Middle frontal gyrus (tissue), 1 donor: ENCODE data around the gene CCDC191.

Experiments used
- DNase-seq: peaks from one replicate; pipeline ENCODE4 v3.0.0-alpha.2; 2015; ENCODE audit warnings: low spot score; ENCODE audit errors: extremely low spot score

CCDC191 gene

GRCh38 chr3:114060906-114061655 is 4.8 kb upstream of the CCDC191 start:
- DNase-seq: no peak

- DNase-seq: no peak
Measured at GRCh38 chr3:114058646-114059045, 2.3 kb upstream of the CCDC191 start.

- DNase-seq: no peak
Measured at GRCh38 chr3:114057011-114057347, 653 bp upstream of the CCDC191 start.

DNA sequence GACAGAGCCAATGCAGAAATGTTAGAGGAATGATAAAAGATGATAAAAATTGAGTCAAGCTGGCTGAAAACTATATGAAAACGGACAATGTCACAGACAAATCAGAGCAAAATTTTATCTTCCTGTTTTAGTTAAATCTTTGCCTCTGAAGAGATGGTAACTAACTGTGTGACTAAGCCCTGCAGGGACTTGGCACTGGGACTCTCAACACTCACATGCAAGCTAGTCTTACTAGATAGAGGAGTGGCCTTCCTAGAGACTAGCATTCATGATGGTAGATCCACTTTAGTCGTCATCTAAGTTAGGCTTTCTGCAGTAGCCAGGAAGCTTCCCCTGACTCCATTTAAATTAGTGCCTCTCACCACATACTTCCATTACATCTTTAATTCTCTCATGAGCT is 4.1 kb downstream of the CCDC191 start:
- no peak for DNase-seq

DNA sequence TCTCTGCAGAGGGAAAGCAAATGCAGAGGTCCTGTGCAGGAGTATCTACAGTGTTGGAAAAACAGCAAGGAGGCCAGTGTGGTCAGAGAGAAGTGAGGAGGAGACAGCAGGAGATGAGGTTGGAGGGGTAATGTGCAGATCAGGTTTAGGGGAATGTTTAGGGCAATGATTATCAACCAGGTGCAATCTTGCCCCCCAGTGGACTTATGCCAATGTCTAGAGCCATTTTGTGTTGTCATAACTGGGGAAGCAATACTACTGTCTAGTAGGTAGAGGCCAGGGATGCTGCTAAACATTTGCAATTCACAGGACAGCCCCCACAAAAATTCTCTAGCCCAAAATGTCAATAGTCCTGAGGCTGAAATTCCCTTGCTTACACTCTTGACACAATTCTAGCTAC is 13.1 kb downstream of the CCDC191 start:
- DNase-seq: no peak

DNA sequence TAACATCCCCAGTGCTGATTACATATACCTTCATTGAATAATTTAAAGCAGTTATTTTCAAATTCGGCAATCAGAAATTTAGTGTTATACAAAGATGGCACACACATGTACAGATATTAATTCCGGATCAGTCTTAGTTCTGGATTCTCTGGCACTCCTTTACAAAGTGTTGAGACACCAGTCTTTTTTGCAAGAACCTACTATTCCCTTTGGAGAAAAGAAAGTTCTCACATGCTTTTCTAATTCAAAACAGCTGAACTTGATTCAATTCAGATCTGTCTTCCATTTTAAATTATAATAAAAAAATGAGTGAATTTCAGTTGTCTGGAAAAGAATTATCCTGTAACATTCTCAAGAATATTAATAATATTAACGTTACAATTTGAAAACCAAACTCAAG is 20.4 kb downstream of the CCDC191 start:
- no peak for DNase-seq

DNA sequence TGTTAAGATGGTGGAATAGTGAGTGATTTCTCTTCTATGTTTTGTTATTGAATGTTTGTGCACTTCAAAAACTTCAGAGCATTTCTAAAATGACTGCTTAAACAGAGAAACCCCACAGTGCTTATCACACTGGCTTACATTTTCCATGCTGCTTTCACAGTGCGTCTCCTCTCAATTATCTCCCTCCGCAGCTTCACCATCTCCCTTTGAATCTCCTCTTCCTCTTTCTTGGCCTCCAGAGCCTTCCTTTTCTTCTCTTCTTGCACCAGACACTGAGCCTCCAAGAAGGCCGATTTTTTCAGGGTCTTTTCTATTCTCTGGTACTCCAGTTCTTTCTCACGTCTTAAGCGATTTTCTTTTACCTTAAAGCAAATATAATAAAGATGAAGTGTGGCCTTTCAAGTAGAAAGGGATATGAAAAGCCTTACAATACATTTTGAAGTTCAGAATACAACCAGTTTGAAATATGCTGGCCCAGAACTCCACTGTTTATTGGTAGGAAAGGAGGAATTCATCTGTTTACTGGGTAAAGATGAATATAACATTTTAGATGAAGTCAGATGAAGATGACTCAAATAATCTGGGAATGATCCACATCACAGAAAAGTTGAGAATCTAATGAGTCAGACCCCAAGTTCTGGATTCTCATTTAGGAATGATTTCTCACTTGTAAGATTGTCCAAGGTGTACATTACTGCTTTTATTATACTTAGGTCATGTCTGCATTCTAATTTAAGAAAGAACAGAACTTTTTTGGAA is 21.4 kb downstream of the CCDC191 start:
- no peak for DNase-seq

- DNase-seq: no peak
Measured at GRCh38 chr3:114034211-114034610, 22.1 kb downstream of the CCDC191 start.

- DNase-seq: no peak
Measured at GRCh38 chr3:114033721-114034120, 22.6 kb downstream of the CCDC191 start.

DNA sequence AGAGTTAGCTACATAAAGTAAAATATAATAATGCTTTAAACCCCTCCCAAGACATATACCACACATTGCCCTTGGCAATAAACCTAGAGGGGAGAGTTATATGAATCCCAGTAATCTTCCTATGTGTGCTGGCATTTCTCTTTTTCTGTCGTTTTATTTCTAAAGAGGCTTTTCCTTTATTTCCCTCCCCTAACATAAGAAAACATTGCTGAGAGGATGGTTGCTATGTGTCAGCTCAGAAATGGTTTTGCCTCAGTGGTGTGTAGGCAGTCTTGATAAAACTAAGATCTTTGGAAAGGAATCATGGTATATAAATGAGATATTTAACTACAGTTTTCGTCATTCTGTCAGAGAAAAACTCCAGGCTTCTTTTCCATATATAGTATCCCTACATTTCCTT is 30.0 kb downstream of the CCDC191 start:
- peak; percentile 11 for DNase-seq

GRCh38 chr3:114025451-114025850 is 30.9 kb downstream of the CCDC191 start:
- DNase-seq: no peak

DNA sequence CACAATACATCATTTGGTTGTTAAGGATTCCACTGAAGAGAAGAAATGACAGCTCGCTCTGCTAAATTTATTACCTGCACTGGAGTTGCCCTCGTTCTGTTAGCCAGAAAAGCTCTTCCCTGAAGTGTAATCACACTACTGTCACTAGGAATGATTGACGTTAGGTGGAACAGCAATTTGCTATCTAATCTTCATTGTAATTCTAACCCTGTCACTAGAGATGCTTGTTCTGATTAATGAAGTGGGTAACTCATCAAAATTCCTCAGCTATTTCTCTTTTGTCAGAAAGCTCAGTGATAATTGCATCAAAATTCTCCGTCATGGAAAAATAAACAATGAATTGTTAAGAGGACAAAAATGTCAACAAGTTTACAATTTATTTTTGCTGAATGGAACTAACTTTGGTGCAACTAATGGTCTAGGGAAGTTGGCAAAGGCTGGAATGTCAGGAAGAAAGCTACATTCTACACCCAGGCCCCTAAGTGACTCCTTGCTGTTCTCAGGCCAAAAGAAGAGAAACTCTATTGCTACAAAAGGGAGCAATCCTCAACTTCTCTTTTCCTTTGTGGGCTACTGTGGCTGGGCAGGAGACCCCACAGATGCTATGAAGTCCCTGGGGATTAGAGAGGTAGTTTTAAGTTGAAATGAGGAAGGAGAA is 34.1 kb downstream of the CCDC191 start:
- no peak for DNase-seq

DNA sequence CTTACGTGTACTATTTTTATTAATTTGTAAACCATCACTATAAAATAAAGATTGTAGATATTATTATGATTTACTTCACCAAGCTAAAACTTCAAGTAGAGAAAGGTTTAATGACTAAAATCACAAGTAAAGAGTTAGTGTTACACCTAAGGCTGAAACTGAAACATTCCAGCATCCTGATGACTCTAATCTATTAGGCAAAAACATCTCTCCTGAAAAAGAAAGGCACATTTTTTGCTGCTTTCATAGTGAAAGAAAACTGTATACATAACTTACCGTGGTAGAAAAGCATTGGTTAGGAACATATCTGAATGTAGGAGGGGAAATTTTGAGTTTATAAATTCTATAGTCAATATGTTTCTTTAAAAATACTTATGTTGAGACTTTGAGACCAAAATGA is 35.4 kb downstream of the CCDC191 start:
- no peak for DNase-seq

- DNase-seq: no peak
Measured at GRCh38 chr3:114019486-114019885, 36.8 kb downstream of the CCDC191 start.

DNA sequence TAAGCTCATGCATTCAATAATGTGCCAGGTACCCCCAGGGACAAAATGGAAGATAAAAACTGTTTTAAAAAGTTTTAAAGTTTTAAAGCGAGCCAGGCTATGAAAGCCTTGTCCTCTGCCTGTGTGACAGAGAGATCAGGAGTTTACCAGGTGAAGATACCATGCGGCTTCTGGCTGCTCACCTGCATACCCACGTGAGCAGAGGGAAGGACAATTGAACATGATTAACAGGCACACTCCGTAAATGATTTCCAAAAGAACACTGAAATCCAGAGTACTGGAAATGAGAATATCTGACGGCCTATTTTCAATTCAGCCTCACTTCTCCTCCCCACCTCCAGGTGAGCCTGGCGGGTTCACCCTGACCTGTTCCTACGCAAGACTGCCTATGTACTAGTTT is 42.1 kb downstream of the CCDC191 start:
- DNase-seq: no peak

- DNase-seq: no peak
Measured at GRCh38 chr3:114011059-114011797, 45.1 kb downstream of the CCDC191 start.

- DNase-seq: no peak
Measured at GRCh38 chr3:114005481-114005880, 50.8 kb downstream of the CCDC191 start.

GRCh38 chr3:113985541-113985940 is 70.8 kb downstream of the CCDC191 start:
- no peak for DNase-seq

GRCh38 chr3:113983544-113983943 is 72.8 kb downstream of the CCDC191 start:
- DNase-seq: no peak

DNA sequence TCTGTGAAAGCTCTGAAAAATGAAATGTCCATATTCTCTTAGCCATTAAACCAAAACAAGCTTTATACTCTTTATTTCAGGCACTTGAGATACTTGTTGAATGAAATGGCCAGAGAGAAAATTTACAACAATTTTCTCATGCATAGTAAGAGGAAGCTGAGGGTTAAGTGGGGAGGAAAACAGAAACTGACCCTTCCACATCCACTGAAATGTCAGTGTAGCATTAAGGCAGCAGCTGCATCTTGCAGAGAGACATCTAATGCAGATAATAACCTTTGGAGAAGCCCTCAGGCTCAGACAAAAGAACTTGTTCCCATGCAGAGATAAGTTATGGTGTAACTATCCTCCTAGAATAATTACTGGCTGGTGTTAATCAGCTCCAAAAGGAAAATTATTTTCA is 74.5 kb downstream of the CCDC191 start:
- DNase-seq: no peak

DNA sequence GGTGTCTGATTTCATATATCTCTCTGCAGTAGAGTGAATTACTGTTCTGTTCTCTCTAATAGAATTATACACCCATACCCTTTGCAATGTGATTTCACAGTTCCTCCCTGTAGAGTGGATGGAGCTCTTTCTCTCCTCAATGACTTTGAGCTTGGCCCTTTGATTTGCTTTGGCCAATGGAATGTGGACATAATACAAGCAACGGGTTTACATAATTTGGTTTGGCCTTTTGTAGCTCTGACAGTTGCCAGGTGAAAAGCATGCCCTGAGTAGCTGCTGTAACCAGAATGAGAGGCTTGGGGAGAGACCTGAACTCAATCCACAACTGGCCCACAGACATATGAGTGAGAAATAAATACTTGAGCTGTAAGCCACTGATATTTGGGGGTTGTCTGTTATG is 76.4 kb downstream of the CCDC191 start:
- DNase-seq: no peak

DNA sequence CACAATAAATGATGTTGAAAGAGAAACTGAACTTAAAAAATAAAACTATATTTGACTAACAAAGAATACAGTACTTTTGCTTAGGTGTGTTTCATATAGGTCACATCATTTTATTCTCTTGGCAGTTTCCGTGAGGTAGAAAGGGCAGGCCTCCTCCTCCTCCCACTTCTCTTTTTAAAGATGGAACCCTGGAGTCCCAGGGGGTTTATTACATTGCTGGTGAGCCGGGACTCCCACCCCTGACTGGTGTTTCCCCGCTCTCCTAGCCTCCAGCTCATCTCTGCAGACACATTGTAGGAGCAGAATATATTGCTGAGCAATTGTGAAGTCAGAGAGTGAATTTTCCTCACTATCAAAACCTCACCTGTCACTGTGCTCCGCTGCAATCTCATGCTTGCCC is 78.5 kb downstream of the CCDC191 start:
- DNase-seq: no peak
